K562 (cell line): ENCODE results near the gene EYA2.

Experiments used
- ADNP ChIP-seq: fragments of 200-800 bp; sonication (Bioruptor generic); IDR thresholded peaks from 2 replicates; pipeline ENCODE4 v1.6.1; 2016; ENCODE audit warnings: missing genetic modification characterization, missing compliant biosample characterization
- CHD4 ChIP-seq: fragments of 200-600 bp; sonication (generic); IDR thresholded peaks from 3 replicates; pipeline ENCODE4 v1.6.1; 2012; ENCODE audit warnings: low read depth, mild to moderate bottlenecking, mixed read lengths, low read length, inconsistent platforms; ENCODE audit not compliant: insufficient read depth, insufficient replicate concordance, poor library complexity, severe bottlenecking
- CTCF ChIP-seq, 3 experiments: IDR thresholded peaks in 2 of 3; conservative IDR thresholded peaks in 1 of 3; 2 replicates each; pipeline ENCODE4 v1.5.1; 2011 to 2012; ENCODE audit warnings: low read length in 3 of 3, mild to moderate bottlenecking in 3 of 3, control low read depth in 2 of 3, improper control_type of control experiment in 1 of 3, inconsistent platforms in 1 of 3, low read depth in 1 of 3, mixed read lengths in 1 of 3, moderate library complexity in 1 of 3; ENCODE audit not compliant: insufficient read depth in 2 of 3
- EZH2 ChIP-seq: IDR thresholded peaks from 2 replicates; pipeline ENCODE4 v1.6.1; 2012; ENCODE audit warnings: low read depth, mild to moderate bottlenecking, inconsistent platforms, low read length, borderline replicate concordance
- FOXK2 ChIP-seq, 2 experiments: fragments of 450-650 bp; IDR thresholded peaks in 1 of 2; conservative IDR thresholded peaks in 1 of 2; 2 replicates each; pipeline ENCODE4 v1.6.1; 2016; ENCODE audit warnings: low read depth in 2 of 2, mild to moderate bottlenecking in 1 of 2
- MITF ChIP-seq: IDR thresholded peaks from 2 replicates; pipeline ENCODE4 v1.6.1; 2014; ENCODE audit warnings: antibody characterized with exemption
- MTA3 ChIP-seq: fragments of 450-650 bp; formaldehyde crosslinking; IDR thresholded peaks from 2 replicates; pipeline ENCODE4 v1.6.1; 2017; ENCODE audit warnings: mild to moderate bottlenecking, borderline replicate concordance
- POLR2A ChIP-seq: fragments of 450-650 bp; conservative IDR thresholded peaks from 2 replicates; pipeline ENCODE4 v1.6.1; 2016
- PRMT5 ChIP-seq: sonication (generic); formaldehyde crosslinking; IDR thresholded peaks from 2 replicates; pipeline ENCODE4 v1.5.0; 2020; ENCODE audit warnings: missing genetic modification reagents
- SIN3A ChIP-seq, 2 experiments: fragments of 150-350 bp in 1 of 2; IDR thresholded peaks; 2 replicates each; pipeline ENCODE4 v1.6.1; 2011 to 2016; ENCODE audit warnings: borderline replicate concordance in 2 of 2, low read depth in 2 of 2, low read length in 2 of 2, mild to moderate bottlenecking in 2 of 2, moderate library complexity in 2 of 2; ENCODE audit not compliant: control insufficient read depth in 1 of 2
- SRSF9 ChIP-seq: fragments of 200-400 bp; formaldehyde crosslinking; IDR thresholded peaks from 2 replicates; pipeline ENCODE4 v1.6.1; 2017; ENCODE audit warnings: low read depth, low read length, borderline replicate concordance
- TAF1 ChIP-seq: IDR thresholded peaks from 2 replicates; pipeline ENCODE4 v1.6.1; 2011; ENCODE audit warnings: mild to moderate bottlenecking, low read length, moderate library complexity; ENCODE audit not compliant: insufficient read depth, control insufficient read depth, severe bottlenecking; ENCODE audit errors: extremely low read depth
- ZKSCAN1 ChIP-seq: fragments of 150-350 bp; IDR thresholded peaks from 2 replicates; pipeline ENCODE4 v1.6.1; 2016; ENCODE audit warnings: low read depth, low read length

GRCh38 chr20:47071646-47072185, 177.1 kb downstream of the EYA2 start:
- TF ChIP-seq EZH2: no peak
- no peak for TF ChIP-seq TAF1
- TF ChIP-seq ADNP (tag): no peak
- no peak for TF ChIP-seq MITF
- no peak for TF ChIP-seq CHD4
- TF ChIP-seq CTCF (IDR thresholded peaks at IDR 0.05 in 2 of 3, conservative IDR thresholded peaks at IDR 0.05 in 1 of 3; ENCODE audit: insufficient read depth in 2 of 3, low read depth in 1 of 3, low read length in 3 of 3): no peak
- no peak for TF ChIP-seq MTA3
- no peak for TF ChIP-seq POLR2A
- TF ChIP-seq SRSF9: no peak
- no peak for TF ChIP-seq SIN3A (IDR thresholded peaks at IDR 0.05; ENCODE audit: borderline replicate concordance in 2 of 2, control insufficient read depth in 1 of 2, low read depth in 2 of 2, low read length in 2 of 2)
- no peak for TF ChIP-seq ZKSCAN1
- no peak for TF ChIP-seq PRMT5
- TF ChIP-seq FOXK2 (conservative IDR thresholded peaks at IDR 0.05 in 1 of 2, IDR thresholded peaks at IDR 0.05 in 1 of 2; ENCODE audit: low read depth in 2 of 2): no peak
